ENCODE measurements around the gene GXYLT2.

DNA sequence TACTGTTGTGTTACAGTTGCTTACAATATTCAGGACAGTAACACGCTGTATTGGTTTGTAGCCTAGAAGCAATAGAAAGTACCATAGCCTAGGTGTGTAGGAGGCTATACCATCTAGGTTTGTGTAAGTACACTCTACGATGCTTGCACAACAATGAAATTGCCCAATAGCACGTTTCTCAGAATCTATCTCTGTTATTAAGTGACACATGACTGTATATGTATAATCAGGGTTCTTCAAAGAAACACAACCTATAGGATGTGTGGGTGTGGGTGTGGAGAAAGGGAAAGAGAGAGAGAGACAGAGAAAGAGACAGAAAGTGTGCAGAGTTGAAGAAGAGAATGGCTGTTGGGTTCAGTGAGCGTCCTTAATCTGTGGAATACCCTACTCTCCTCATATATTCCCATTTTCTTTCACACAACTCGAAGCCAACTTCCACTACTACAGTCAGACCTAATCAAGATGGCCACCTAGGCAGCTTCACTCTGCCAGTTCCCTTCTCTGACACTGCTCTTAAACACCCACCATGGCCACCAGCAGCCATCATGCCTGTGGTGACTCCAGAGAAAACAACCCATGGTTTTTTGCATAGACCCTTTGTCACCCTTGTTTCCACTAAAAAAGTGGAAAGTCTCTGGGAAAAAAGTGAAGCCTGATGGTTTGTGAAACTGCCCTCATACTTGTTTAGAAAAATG is 103.0 kb downstream of the GXYLT2 start:
- TF ChIP-seq, protein P1, sequence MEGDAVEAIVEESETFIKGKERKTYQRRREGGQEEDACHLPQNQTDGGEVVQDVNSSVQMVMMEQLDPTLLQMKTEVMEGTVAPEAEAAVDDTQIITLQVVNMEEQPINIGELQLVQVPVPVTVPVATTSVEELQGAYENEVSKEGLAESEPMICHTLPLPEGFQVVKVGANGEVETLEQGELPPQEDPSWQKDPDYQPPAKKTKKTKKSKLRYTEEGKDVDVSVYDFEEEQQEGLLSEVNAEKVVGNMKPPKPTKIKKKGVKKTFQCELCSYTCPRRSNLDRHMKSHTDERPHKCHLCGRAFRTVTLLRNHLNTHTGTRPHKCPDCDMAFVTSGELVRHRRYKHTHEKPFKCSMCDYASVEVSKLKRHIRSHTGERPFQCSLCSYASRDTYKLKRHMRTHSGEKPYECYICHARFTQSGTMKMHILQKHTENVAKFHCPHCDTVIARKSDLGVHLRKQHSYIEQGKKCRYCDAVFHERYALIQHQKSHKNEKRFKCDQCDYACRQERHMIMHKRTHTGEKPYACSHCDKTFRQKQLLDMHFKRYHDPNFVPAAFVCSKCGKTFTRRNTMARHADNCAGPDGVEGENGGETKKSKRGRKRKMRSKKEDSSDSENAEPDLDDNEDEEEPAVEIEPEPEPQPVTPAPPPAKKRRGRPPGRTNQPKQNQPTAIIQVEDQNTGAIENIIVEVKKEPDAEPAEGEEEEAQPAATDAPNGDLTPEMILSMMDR (tag by site-specific recombination; IDR thresholded peaks at IDR 0.05): no peak
- no peak for TF ChIP-seq ZNF830 (tag by site-specific recombination; IDR thresholded peaks at IDR 0.05; ENCODE audit: low read depth)
- TF ChIP-seq GFI1B (tag by site-specific recombination; IDR thresholded peaks at IDR 0.05): no peak
- TF ChIP-seq, protein P2, sequence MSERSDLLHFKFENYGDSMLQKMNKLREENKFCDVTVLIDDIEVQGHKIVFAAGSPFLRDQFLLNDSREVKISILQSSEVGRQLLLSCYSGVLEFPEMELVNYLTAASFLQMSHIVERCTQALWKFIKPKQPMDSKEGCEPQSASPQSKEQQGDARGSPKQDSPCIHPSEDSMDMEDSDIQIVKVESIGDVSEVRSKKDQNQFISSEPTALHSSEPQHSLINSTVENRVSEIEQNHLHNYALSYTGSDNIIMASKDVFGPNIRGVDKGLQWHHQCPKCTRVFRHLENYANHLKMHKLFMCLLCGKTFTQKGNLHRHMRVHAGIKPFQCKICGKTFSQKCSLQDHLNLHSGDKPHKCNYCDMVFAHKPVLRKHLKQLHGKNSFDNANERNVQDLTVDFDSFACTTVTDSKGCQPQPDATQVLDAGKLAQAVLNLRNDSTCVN (tag by site-specific recombination; optimal IDR thresholded peaks at IDR 0.05): no peak
- TF ChIP-seq KLF7 (tag by site-specific recombination; IDR thresholded peaks at IDR 0.05; ENCODE audit: borderline replicate concordance): no peak
- TF ChIP-seq ZNF423 (tag by site-specific recombination; IDR thresholded peaks at IDR 0.05): no peak

Measured in HEK293 (cell line).